IMR-90 (cell line): ENCODE results near the gene ZSCAN32. TPM values are rescaled to one million over a fixed set of nuclear protein-coding genes. Genes with fewer than 3 reads are reported as not detected.
A peak's percentile ranks its signal among the peaks of the same experiment; 100 is the strongest.

Experiments
- ATAC-seq: fragments of 200-7000 bp; cut with Tn5 transposase; 2 replicates; pipeline ENCODE4 v1.9.1; 2020; ENCODE audit warnings: low read depth, mild to moderate bottlenecking, moderate library complexity
- BruUV-seq: library from RNA; stranded (reverse); fragments of 400-500 nt; replicated peaks from 2 replicates; lab custom pipeline; 2021; lab: Mats Ljungman, UMichigan
- CTCF ChIA-PET: fragments of 300-600 bp; formaldehyde crosslinking; extraction: SDS; loops from one replicate; lab custom pipeline; 2021; ENCODE audit warnings: antibody characterized with exemption; lab: Yijun Ruan, JAX
- POLR2A ChIA-PET: fragments of 300-600 bp; sonication (Branson Sonifier 250); formaldehyde crosslinking; loops from one replicate; lab custom pipeline; 2022; ENCODE audit warnings: antibody characterized with exemption; ENCODE audit not compliant: unreplicated experiment; lab: Charles Lee
- DNase-seq: peaks from one replicate; pipeline ENCODE4 v3.0.0; 2013
- H2AFZ ChIP-seq: replicated peaks from 2 replicates; pipeline ENCODE3; 2013; ENCODE audit warnings: low read length, mild to moderate bottlenecking; ENCODE audit not compliant: poor library complexity
- H2AK5ac ChIP-seq: 2 replicates; pipeline ENCODE4 v1.6.1; 2013; ENCODE audit warnings: low read depth, low read length, inconsistent platforms
- H2AK9ac ChIP-seq: replicated peaks from 2 replicates; pipeline ENCODE3; 2013; ENCODE audit warnings: mild to moderate bottlenecking, low read depth, low read length, moderate library complexity; ENCODE audit not compliant: poor library complexity
- H2BK120ac ChIP-seq: 2 replicates; pipeline ENCODE4 v1.6.1; 2013; ENCODE audit warnings: low read depth, low read length, inconsistent platforms
- H2BK15ac ChIP-seq: 3 replicates; pipeline ENCODE4 v1.6.1; 2013; ENCODE audit warnings: low read depth, low read length, inconsistent platforms
- H2BK20ac ChIP-seq: 2 replicates; pipeline ENCODE4 v1.6.1; 2013; ENCODE audit warnings: low read depth, mild to moderate bottlenecking, inconsistent platforms, low read length, moderate library complexity
- H2BK5ac ChIP-seq: 2 replicates; pipeline ENCODE4 v1.6.1; 2013; ENCODE audit warnings: mild to moderate bottlenecking, low read depth, low read length, inconsistent platforms; ENCODE audit not compliant: poor library complexity, severe bottlenecking
- H3K14ac ChIP-seq: replicated peaks from 2 replicates; pipeline ENCODE4 v1.6.1; 2013; ENCODE audit warnings: low read depth, low read length, inconsistent platforms
- H3K18ac ChIP-seq: 2 replicates; pipeline ENCODE4 v1.6.1; 2013; ENCODE audit warnings: low read depth, low read length, control low read depth
- H3K23ac ChIP-seq: 2 replicates; pipeline ENCODE4 v1.6.1; 2013; ENCODE audit warnings: low read depth, low read length, inconsistent platforms
- H3K27ac ChIP-seq: 2 replicates; pipeline ENCODE4 v1.5.1; 2013; ENCODE audit warnings: mild to moderate bottlenecking, control low read depth, low read length; ENCODE audit not compliant: insufficient read depth
- H3K27me3 ChIP-seq: 2 replicates; pipeline ENCODE4 v1.6.1; 2013; ENCODE audit warnings: low read length; ENCODE audit not compliant: control insufficient read depth, insufficient read depth
- H3K36me3 ChIP-seq: 2 replicates; pipeline ENCODE4 v1.6.1; 2013; ENCODE audit warnings: low read length, mixed read lengths; ENCODE audit not compliant: control insufficient read depth, insufficient read depth
- H3K4ac ChIP-seq: 2 replicates; pipeline ENCODE4 v1.6.1; 2013; ENCODE audit warnings: low read depth, low read length, inconsistent platforms
- H3K4me1 ChIP-seq: 2 replicates; pipeline ENCODE4 v1.6.1; 2013; ENCODE audit warnings: low read length, mixed read lengths; ENCODE audit not compliant: control insufficient read depth, insufficient read depth
- H3K4me2 ChIP-seq: 2 replicates; pipeline ENCODE4 v1.6.1; 2013; ENCODE audit warnings: low read depth, mild to moderate bottlenecking, control low read depth, low read length, moderate library complexity
- H3K4me3 ChIP-seq: 2 replicates; pipeline ENCODE4 v1.5.1; 2013; ENCODE audit warnings: low read depth, mild to moderate bottlenecking, control low read depth, low read length, moderate library complexity; ENCODE audit not compliant: insufficient read depth
- H3K56ac ChIP-seq: 2 replicates; pipeline ENCODE4 v1.6.1; 2013; ENCODE audit warnings: low read length, inconsistent platforms; ENCODE audit not compliant: insufficient read depth; ENCODE audit errors: extremely low read depth
- H3K79me1 ChIP-seq, 2 experiments: 2 replicates each; pipeline ENCODE4 v1.6.1; 2013; ENCODE audit warnings: low read length in 2 of 2, inconsistent platforms in 1 of 2, low read depth in 1 of 2
- H3K9ac ChIP-seq: 2 replicates; pipeline ENCODE4 v1.6.1; 2013; ENCODE audit warnings: low read depth, low read length, control low read depth
- H3K9me1 ChIP-seq: 2 replicates; pipeline ENCODE4 v1.6.1; 2013; ENCODE audit warnings: low read length, inconsistent platforms; ENCODE audit not compliant: insufficient read depth
- H3K9me3 ChIP-seq: 2 replicates; pipeline ENCODE4 v1.6.1; 2013; ENCODE audit warnings: low read length; ENCODE audit not compliant: control insufficient read depth, insufficient read depth
- H4K20me1 ChIP-seq: 2 replicates; pipeline ENCODE4 v1.6.1; 2013; ENCODE audit warnings: low read length, inconsistent platforms; ENCODE audit not compliant: insufficient read depth
- H4K5ac ChIP-seq: 2 replicates; pipeline ENCODE4 v1.6.1; 2013; ENCODE audit warnings: mild to moderate bottlenecking, low read depth, low read length, control low read depth
- H4K8ac ChIP-seq, 2 experiments: 2 replicates each; pipeline ENCODE4 v1.6.1; 2013; ENCODE audit warnings: low read depth in 2 of 2, low read length in 2 of 2, control low read depth in 1 of 2, inconsistent platforms in 1 of 2
- H4K91ac ChIP-seq: 2 replicates; pipeline ENCODE4 v1.6.1; 2013; ENCODE audit warnings: low read depth, low read length, inconsistent platforms; ENCODE audit not compliant: insufficient read depth
- CEBPB ChIP-seq: IDR thresholded peaks from 2 replicates; pipeline ENCODE4 v1.6.1; 2012; ENCODE audit warnings: low read depth, low read length, improper control_type of control experiment
- CHD1 ChIP-seq: IDR thresholded peaks from 2 replicates; pipeline ENCODE4 v1.6.1; 2012; ENCODE audit warnings: low read depth, low read length, improper control_type of control experiment
- CTCF ChIP-seq: conservative IDR thresholded peaks from 2 replicates; pipeline ENCODE4 v1.5.1; 2012; ENCODE audit warnings: mild to moderate bottlenecking, low read depth, low read length, improper control_type of control experiment
- ELK1 ChIP-seq: fragments of 150-350 bp; IDR thresholded peaks from 2 replicates; pipeline ENCODE4 v1.6.1; 2016; ENCODE audit warnings: low read depth, mild to moderate bottlenecking, low read length, moderate library complexity, borderline replicate concordance
- MAFK ChIP-seq: IDR thresholded peaks from 2 replicates; pipeline ENCODE4 v1.6.1; 2012; ENCODE audit warnings: low read depth, low read length, improper control_type of control experiment
- MXI1 ChIP-seq: IDR thresholded peaks from 2 replicates; pipeline ENCODE4 v1.6.1; 2012; ENCODE audit warnings: low read depth, mild to moderate bottlenecking, low read length, moderate library complexity, borderline replicate concordance
- NFE2L2 ChIP-seq: fragments of 150-350 bp; IDR thresholded peaks from 2 replicates; pipeline ENCODE4 v1.6.1; 2016; ENCODE audit warnings: low read depth, mild to moderate bottlenecking, low read length
- POLR2A ChIP-seq: IDR thresholded peaks from 2 replicates; pipeline ENCODE4 v1.6.1; 2012; ENCODE audit warnings: mild to moderate bottlenecking, low read depth, low read length
- SMC3 ChIP-seq: fragments of 150-350 bp; IDR thresholded peaks from 2 replicates; pipeline ENCODE4 v1.6.1; 2016; ENCODE audit warnings: low read depth, mild to moderate bottlenecking, antibody characterized with exemption, low read length, moderate library complexity
- WGBS, 2 experiments: methylation state at CpG; one replicate each; pipeline versions ENCODE4 v1.1.5 to v1.1.7; 2013; ENCODE audit warnings: missing lambda C conversion rate in 2 of 2; ENCODE audit not compliant: insufficient read length in 1 of 2; ENCODE audit errors: extremely low coverage in 2 of 2; 5-methylcytosine and 5-hydroxymethylcytosine counted together
- dilution Hi-C: fragments of 300-500 bp; cut with HindIII; formaldehyde crosslinking; loops from one replicate; pipeline ENCODE4 v1.14.3; 2018; ENCODE audit warnings: low sequenced_read_pairs; ENCODE audit not compliant: unreplicated experiment
- in situ Hi-C: fragments of 300-500 bp; cut with MboI; formaldehyde crosslinking; loops from 3 replicates; pipeline ENCODE4 v1.14.3; 2019; ENCODE audit warnings: low sequenced_read_pairs, inconsistent platforms, mixed read lengths
- intact Hi-C: fragments of 100-400 bp; cut with micrococcal nuclease; formaldehyde crosslinking; loops from 2 replicates; pipeline ENCODE4 v1.10.0; 2022
- polyA plus RNA-seq, 3 experiments: library from polyadenylated mRNA; depleted of rRNA; stranded (reverse); fragments of >200 nt; gene quantifications; 2 replicates each; pipeline ENCODE4 v1.2.3, GENCODE V29; 2012; ENCODE audit warnings: low replicate concordance in 1 of 3
- total RNA-seq: library from RNA; depleted of rRNA; stranded (reverse); fragments of >200 nt; gene quantifications from 2 replicates; pipeline ENCODE4 v1.2.3, GENCODE V29; 2012

Gene ZSCAN32
- total and polyA plus RNA-seq, 2 of the 4 experiments (the other 2 are of a cell fraction): 13.0 to 16.5 TPM

GRCh38 chr16:3443108-3444031 is 42.6 kb upstream of the ZSCAN32 start, which contains the start of the genes NAA60 and ZNF597:
Gene NAA60 (plus strand): TSS chr16:3443680. CDS start chr16:3476228, 32,548 bp downstream.
Gene ZNF597 (minus strand): TSS chr16:3443504. CDS start chr16:3443153, 351 bp downstream.
- CTCF ChIA-PET: no interaction called here
- Histone ChIP-seq H3K9me3 (no peaks in the 10 kb centered on the region), H3K4ac (peak within 1 kb of the TSS; percentile 44), H3K4me2 (peak within 1 kb of the TSS; percentile 96), H3K79me1 (peaks cover 4 to 22% of the 10 kb centered on the region in 2 experiments; a peak in 3 of 4 replicates), H4K91ac (peak within 1 kb of the TSS; percentile 43), H4K20me1 (no peaks in the 10 kb centered on the region), H3K18ac (no peak within 1 kb of the TSS), H3K27ac (peak within 1 kb of the TSS; percentile 58), H3K9ac (peak within 1 kb of the TSS; percentile 79), H2BK120ac (no peak within 1 kb of the TSS), H4K5ac (peak within 1 kb of the TSS; percentile 13), H3K23ac (no peak within 1 kb of the TSS), H2BK20ac (no peak within 1 kb of the TSS), H2AK5ac (peak within 1 kb of the TSS; percentile 78), H3K4me1 (no peaks in the 10 kb centered on the region; the same call in 1 of the 2 replicates), H2AFZ (peak within 1 kb of the TSS; percentile 87), H3K27me3 (no peaks in the 10 kb centered on the region), H3K14ac (peak within 1 kb of the TSS; percentile 35), H3K9me1 (no peaks in the 10 kb centered on the region), H2AK9ac (peak within 1 kb of the TSS; percentile 43), H4K8ac (peak within 1 kb of the TSS; percentile 90 to 95), H3K4me3 (peak within 1 kb of the TSS; percentile 64), H3K56ac (peak within 1 kb of the TSS; percentile 72), H3K36me3 (peaks cover 5% of the 10 kb centered on the region), H2BK5ac (peak within 1 kb of the TSS; percentile 14), H2BK15ac (no peak within 1 kb of the TSS)
- 46% methylated on average over 19 of the region's 61 CpGs; no CpG with 5 or more reads in 1 of the 2 experiments for WGBS, 2 experiments
- POLR2A ChIA-PET: interaction anchor here (0.6 to 1.3 kb wide), 3 partner anchors 31 to 43 kb away, joined by 3 to 4 read pairs (median 3); partner anchors contain the start of genes ZNF174 and ZSCAN32
- BruUV-seq: no TSS peak
- intact Hi-C loops (no loop called here), in situ Hi-C loops (no loop called here), dilution Hi-C loops (no loop called here)
- no peak for TF ChIP-seq CHD1
- TF ChIP-seq MXI1: peak; percentile 65; the same call in 1 of the 2 replicates
- no peak for TF ChIP-seq ELK1
- no peak for TF ChIP-seq CEBPB
- TF ChIP-seq POLR2A: peak; percentile 75
- TF ChIP-seq MAFK: no peak
- no peak for TF ChIP-seq CTCF
- TF ChIP-seq NFE2L2: no peak
- no peak for TF ChIP-seq SMC3
- DNase-seq (peak; percentile 93), ATAC-seq (peak; percentile 95)
